PC-3 (cell line): ENCODE measurements around the gene ABL2.

Experiments used
- EZH2 ChIP-seq: fragments of 300-600 bp; sonication (generic); IDR thresholded peaks from one replicate; pipeline ENCODE4 v1.6.1; 2017; ENCODE audit warnings: antibody characterized with exemption, mild to moderate bottlenecking, low read length; ENCODE audit not compliant: unreplicated experiment
- EZH2phosphoT487 ChIP-seq: fragments of 300-600 bp; sonication (generic); IDR thresholded peaks from 2 replicates; pipeline ENCODE4 v1.6.1; 2018; ENCODE audit warnings: mild to moderate bottlenecking, antibody characterized with exemption, low read length, borderline replicate concordance
- TF ChIP-seq, protein P1 (sequence below): fragments of 300-600 bp; sonication (generic); conservative IDR thresholded peaks from 2 replicates; pipeline ENCODE4 v1.5.1; 2017; ENCODE audit warnings: antibody characterized with exemption, low read depth, mild to moderate bottlenecking, low read length

DNA sequence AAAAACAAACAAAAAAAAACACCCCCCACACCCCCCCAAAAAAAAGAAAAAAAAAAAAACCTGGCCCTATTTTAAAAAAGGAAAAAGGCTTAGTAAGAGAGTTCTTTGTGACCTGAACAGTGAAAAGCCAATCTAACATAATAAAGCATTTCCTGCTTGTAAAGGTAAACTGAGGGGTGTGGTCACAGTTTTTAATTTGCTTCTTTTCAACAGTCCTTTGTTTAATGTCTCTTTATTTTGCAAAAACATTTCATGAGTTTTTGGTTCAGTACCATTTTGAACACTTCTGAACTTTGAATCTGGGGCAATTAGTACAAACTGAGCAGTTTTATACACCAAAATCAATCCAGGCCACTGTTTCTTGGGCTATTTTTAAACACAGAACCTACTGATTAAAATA lies 110.0 kb downstream of the ABL2 start:
- TF ChIP-seq, protein P1, sequence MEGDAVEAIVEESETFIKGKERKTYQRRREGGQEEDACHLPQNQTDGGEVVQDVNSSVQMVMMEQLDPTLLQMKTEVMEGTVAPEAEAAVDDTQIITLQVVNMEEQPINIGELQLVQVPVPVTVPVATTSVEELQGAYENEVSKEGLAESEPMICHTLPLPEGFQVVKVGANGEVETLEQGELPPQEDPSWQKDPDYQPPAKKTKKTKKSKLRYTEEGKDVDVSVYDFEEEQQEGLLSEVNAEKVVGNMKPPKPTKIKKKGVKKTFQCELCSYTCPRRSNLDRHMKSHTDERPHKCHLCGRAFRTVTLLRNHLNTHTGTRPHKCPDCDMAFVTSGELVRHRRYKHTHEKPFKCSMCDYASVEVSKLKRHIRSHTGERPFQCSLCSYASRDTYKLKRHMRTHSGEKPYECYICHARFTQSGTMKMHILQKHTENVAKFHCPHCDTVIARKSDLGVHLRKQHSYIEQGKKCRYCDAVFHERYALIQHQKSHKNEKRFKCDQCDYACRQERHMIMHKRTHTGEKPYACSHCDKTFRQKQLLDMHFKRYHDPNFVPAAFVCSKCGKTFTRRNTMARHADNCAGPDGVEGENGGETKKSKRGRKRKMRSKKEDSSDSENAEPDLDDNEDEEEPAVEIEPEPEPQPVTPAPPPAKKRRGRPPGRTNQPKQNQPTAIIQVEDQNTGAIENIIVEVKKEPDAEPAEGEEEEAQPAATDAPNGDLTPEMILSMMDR = no peak
- no peak for TF ChIP-seq EZH2phosphoT487
- no peak for TF ChIP-seq EZH2
